Measurements from ENCODE around the gene KIAA1217. TPM values are rescaled to one million over a fixed set of nuclear protein-coding genes. Genes with fewer than 3 reads are reported as not detected.

The KIAA1217 gene
- total RNA-seq, 4 donors from 2014 or later = 10.1 to 15.9 (median 12.5) TPM

- no peak overlapping the region for H3K4me3 ChIP-seq
- intact Hi-C loops (cut with DNase I) = no loop called here
- H3K9me3 ChIP-seq = no peaks in the 10 kb centered on the region
- H3K36me3 ChIP-seq = no peaks in the 10 kb centered on the region
- 84% methylated on average over 4 of the region's 4 CpGs for WGBS
- TF ChIP-seq CTCF (IDR thresholded peaks at IDR 0.05) (no peak), POLR2AphosphoS5 (IDR thresholded peaks at IDR 0.05) (no peak), EP300 (IDR thresholded peaks at IDR 0.05) (no peak), POLR2A (IDR thresholded peaks at IDR 0.05; ENCODE audit: low read depth) (no peak)
- peaks cover 0 to 8% (median 0%) of the 10 kb centered on the region in 4 donors for H3K27me3 ChIP-seq
- no peak overlapping the region for H3K27ac ChIP-seq (replicated peaks in 1 of 4)
- no peaks in the 10 kb centered on the region for H3K4me1 ChIP-seq
- no peak for DNase-seq (ENCODE audit: extremely low spot score)
These were observed 359.1 kb downstream of the KIAA1217 start for GRCh38 chr10:24568042-24568441.

GRCh38 chr10:24569330-24569796 lies 360.4 kb downstream of the KIAA1217 start:
- no peak for DNase-seq (ENCODE audit: extremely low spot score)
- Histone ChIP-seq H3K36me3 (no peaks in the 10 kb centered on the region), H3K27me3 (peaks cover 0 to 8% (median 0%) of the 10 kb centered on the region in 4 donors), H3K27ac (replicated peaks in 1 of 4) (no peak overlapping the region), H3K4me3 (no peak overlapping the region), H3K4me1 (no peaks in the 10 kb centered on the region), H3K9me3 (no peaks in the 10 kb centered on the region)
- WGBS = 94% methylated on average over 11 of the region's 13 CpGs
- TF ChIP-seq EP300 (IDR thresholded peaks at IDR 0.05) (no peak), POLR2AphosphoS5 (IDR thresholded peaks at IDR 0.05) (no peak), POLR2A (IDR thresholded peaks at IDR 0.05; ENCODE audit: low read depth) (no peak), CTCF (IDR thresholded peaks at IDR 0.05) (no peak)
- intact Hi-C loops (cut with DNase I) = no loop called here

- Histone ChIP-seq H3K27ac (replicated peaks in 1 of 4) (no peak overlapping the region), H3K4me3 (no peak overlapping the region), H3K27me3 (peaks cover 0 to 8% (median 0%) of the 10 kb centered on the region in 4 donors), H3K9me3 (no peaks in the 10 kb centered on the region), H3K36me3 (no peaks in the 10 kb centered on the region), H3K4me1 (no peaks in the 10 kb centered on the region)
- no peak for DNase-seq (ENCODE audit: extremely low spot score)
- intact Hi-C loops (cut with DNase I) = no loop called here
- 83% methylated on average over 12 of the region's 12 CpGs for WGBS
- TF ChIP-seq EP300 (IDR thresholded peaks at IDR 0.05) = no peak
These were observed 361.1 kb downstream of the KIAA1217 start for GRCh38 chr10:24569828-24570657.

- Histone ChIP-seq H3K4me3 (no peak overlapping the region), H3K9me3 (no peaks in the 10 kb centered on the region), H3K27ac (replicated peaks in 1 of 4) (no peak overlapping the region), H3K36me3 (no peaks in the 10 kb centered on the region), H3K4me1 (no peaks in the 10 kb centered on the region), H3K27me3 (peaks cover 0 to 8% (median 0%) of the 10 kb centered on the region in 4 donors)
- WGBS = 93% methylated on average over 8 of the region's 9 CpGs
- no peak for TF ChIP-seq POLR2A (IDR thresholded peaks at IDR 0.05; ENCODE audit: low read depth)
- TF ChIP-seq CTCF (IDR thresholded peaks at IDR 0.05) = no peak
- no peak for TF ChIP-seq EP300 (IDR thresholded peaks at IDR 0.05)
- no peak for TF ChIP-seq POLR2AphosphoS5 (IDR thresholded peaks at IDR 0.05)
- DNase-seq (ENCODE audit: extremely low spot score) = peak; percentile 89
- intact Hi-C loops (cut with DNase I) = no loop called here
These were observed 361.9 kb downstream of the KIAA1217 start for GRCh38 chr10:24570658-24571426.

- Histone ChIP-seq H3K4me3 (no peak overlapping the region), H3K27ac (replicated peaks in 1 of 4) (no peak overlapping the region), H3K27me3 (peaks cover 0 to 3% (median 0%) of the 10 kb centered on the region in 4 donors), H3K9me3 (no peaks in the 10 kb centered on the region), H3K4me1 (no peaks in the 10 kb centered on the region), H3K36me3 (no peaks in the 10 kb centered on the region)
- no peak for TF ChIP-seq EP300 (IDR thresholded peaks at IDR 0.05)
- no peak for TF ChIP-seq CTCF (IDR thresholded peaks at IDR 0.05)
- no peak for TF ChIP-seq POLR2AphosphoS5 (IDR thresholded peaks at IDR 0.05)
- no peak for TF ChIP-seq POLR2A (IDR thresholded peaks at IDR 0.05; ENCODE audit: low read depth)
- intact Hi-C loops (cut with DNase I) = no loop called here
- peak; percentile 88 for DNase-seq (ENCODE audit: extremely low spot score)
- WGBS = 73% methylated on average over 7 of the region's 7 CpGs
These were observed 363.0 kb downstream of the KIAA1217 start for GRCh38 chr10:24571870-24572450.

All from esophagus muscularis mucosa (tissue), 4 donors.